A673 (cell line): ENCODE measurements around the gene PRAMEF18. TPM values are rescaled to one million over a fixed set of nuclear protein-coding genes. Genes with fewer than 3 reads are reported as not detected.
"Not testable (repeated sequence)": the region's sequence is repeated elsewhere in the genome, so short reads cannot be mapped to it uniquely, and the experiment has no call there.

Experiments used
- BruUV-seq: library from RNA; stranded (reverse); fragments of 400-500 nt; replicated peaks from 2 replicates; lab custom pipeline; 2021; lab: Mats Ljungman, UMichigan
- CTCF ChIA-PET: fragments of 300-600 bp; sonication (Branson Sonifier 250); formaldehyde crosslinking; loops from one replicate; lab custom pipeline; 2022; ENCODE audit warnings: antibody characterized with exemption; lab: Charles Lee
- POLR2A ChIA-PET: fragments of 300-600 bp; sonication (Branson Sonifier 250); formaldehyde crosslinking; loops from one replicate; lab custom pipeline; 2022; ENCODE audit warnings: antibody characterized with exemption; ENCODE audit not compliant: low non-redundant PET; lab: Charles Lee
- DNase-seq: peaks from one replicate; pipeline ENCODE4 v3.0.0-alpha.2; 2015; ENCODE audit warnings: low spot score
- H3K27ac ChIP-seq: fragments of 200-600 bp; sonication (generic); 2 replicates; pipeline ENCODE4 v1.5.1; 2016; ENCODE audit warnings: mixed run types, low read depth, mild to moderate bottlenecking, mixed read lengths, antibody characterized with exemption, low read length; ENCODE audit not compliant: poor library complexity, severe bottlenecking
- H3K27me3 ChIP-seq: fragments of 200-600 bp; sonication (generic); replicated peaks from 2 replicates; pipeline ENCODE4 v1.6.1; 2017; ENCODE audit warnings: mixed run types, low read depth, mild to moderate bottlenecking, mixed read lengths, antibody characterized with exemption, low read length; ENCODE audit not compliant: insufficient read depth, poor library complexity
- H3K36me3 ChIP-seq: fragments of 200-600 bp; sonication (generic); 2 replicates; pipeline ENCODE4 v1.6.1; 2016; ENCODE audit warnings: mixed run types, mild to moderate bottlenecking, mixed read lengths, antibody characterized with exemption, low read length; ENCODE audit not compliant: insufficient read depth, poor library complexity, severe bottlenecking
- H3K4me1 ChIP-seq: fragments of 200-600 bp; sonication (generic); 2 replicates; pipeline ENCODE4 v1.6.1; 2017; ENCODE audit warnings: mixed run types, mild to moderate bottlenecking, mixed read lengths, antibody characterized with exemption, low read length; ENCODE audit not compliant: insufficient read depth, poor library complexity, severe bottlenecking
- H3K4me3 ChIP-seq: fragments of 200-600 bp; sonication (generic); 2 replicates; pipeline ENCODE4 v1.5.1; 2016; ENCODE audit warnings: low read depth, mixed run types, mild to moderate bottlenecking, mixed read lengths, low read length; ENCODE audit not compliant: poor library complexity, severe bottlenecking
- H3K9me3 ChIP-seq: fragments of 200-600 bp; sonication (generic); 2 replicates; pipeline ENCODE4 v1.6.1; 2016; ENCODE audit warnings: mixed run types, low read depth, mild to moderate bottlenecking, mixed read lengths, antibody characterized with exemption, low read length; ENCODE audit not compliant: poor library complexity, severe bottlenecking
- intact Hi-C: fragments of 100-400 bp; cut with micrococcal nuclease; formaldehyde crosslinking; loops from one replicate; pipeline ENCODE4 v1.10.0; 2022; ENCODE audit not compliant: unreplicated experiment
- total RNA-seq: library from RNA; stranded (reverse); gene quantifications from 2 replicates; pipeline ENCODE4 v1.2.3, GENCODE V29; 2021

The PRAMEF18 gene
- total RNA-seq, 1 experiment from 2014 or later, result not detected

DNA sequence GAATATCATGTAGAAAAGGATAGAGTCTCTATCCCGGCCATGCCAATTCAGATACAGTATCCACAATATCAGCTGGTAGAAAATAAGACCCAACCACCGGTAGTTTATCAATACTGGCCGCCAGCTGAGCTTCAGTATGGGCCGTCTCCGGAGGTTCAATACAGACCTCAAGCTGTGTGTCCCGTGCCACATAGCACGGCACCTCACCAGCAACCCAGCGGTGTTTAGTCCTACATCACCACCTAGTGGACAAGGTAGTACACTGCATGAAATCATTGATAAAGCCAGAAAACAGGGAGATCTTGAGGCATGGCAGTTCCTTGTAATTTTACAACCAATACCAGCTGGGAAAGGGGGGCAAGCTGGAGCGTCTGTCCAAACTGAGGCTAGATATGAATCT is 17.2 kb downstream of the PRAMEF18 start:
- CTCF ChIA-PET, H3K36me3 ChIP-seq: not testable (repeated sequence)

DNA sequence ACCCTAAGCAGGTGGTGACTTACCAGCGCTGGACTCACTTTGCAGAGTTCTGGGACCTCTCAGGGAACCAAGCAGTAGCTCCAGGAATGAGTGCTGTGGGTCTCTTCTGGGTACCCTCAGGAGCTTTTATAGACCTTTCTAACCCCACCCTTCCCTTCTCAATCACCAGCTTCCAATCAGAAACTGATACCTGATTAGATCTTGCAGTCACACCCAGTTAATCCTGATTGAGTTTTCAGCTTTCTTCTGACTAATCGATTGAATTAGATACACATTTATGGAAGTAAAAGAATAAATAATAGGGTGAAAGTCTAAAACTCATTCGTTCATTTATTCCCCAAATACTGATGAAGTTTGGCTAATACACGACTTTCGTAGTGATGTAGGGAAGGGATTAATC is 24.6 kb downstream of the PRAMEF18 start, which contains the start of gene PRAMEF13:
Gene PRAMEF13 (minus strand): TSS at position 101 of the 400 bp plus-strand sequence. CDS start 1,820 bp downstream, outside the sequence.
- H3K4me1 ChIP-seq, intact Hi-C loops, CTCF ChIA-PET, H3K9me3 ChIP-seq, BruUV-seq, POLR2A ChIA-PET, H3K36me3 ChIP-seq, H3K27ac ChIP-seq, H3K4me3 ChIP-seq, DNase-seq, H3K27me3 ChIP-seq: not testable (repeated sequence)

More for the DNA sequence above, 17.2 kb downstream of the PRAMEF18 start:
- H3K9me3 ChIP-seq, BruUV-seq, H3K27me3 ChIP-seq, DNase-seq, POLR2A ChIA-PET, H3K4me1 ChIP-seq, intact Hi-C loops, H3K4me3 ChIP-seq, H3K27ac ChIP-seq: not testable (repeated sequence)

Other genes with a start within 250 kb of the PRAMEF18 start
- gene PRAMEF27, start 169.6 kb downstream of the PRAMEF18 start, total RNA-seq, result not detected in 2 replicates
- not detected in 2 replicates for gene HNRNPCL3, start 165.4 kb downstream of the PRAMEF18 start, total RNA-seq
- gene PRAMEF25, start 155.4 kb downstream of the PRAMEF18 start, total RNA-seq, result not detected in 2 replicates
- not detected in 2 replicates for gene HNRNPCL2, start 109.3 kb downstream of the PRAMEF18 start, total RNA-seq
- gene PRAMEF26, start 70.1 kb downstream of the PRAMEF18 start, total RNA-seq, result not detected in 2 replicates
- not detected in 2 replicates for gene HNRNPCL4, start 60.5 kb downstream of the PRAMEF18 start, total RNA-seq
- not detected in 2 replicates for gene PRAMEF9, start 54.3 kb downstream of the PRAMEF18 start, total RNA-seq
- gene PRAMEF13, start 24.7 kb downstream of the PRAMEF18 start, total RNA-seq, result 0.21 TPM in 1 of 2 replicates, not detected in the other
- not detected in 2 replicates for gene PRAMEF5, start 28.0 kb upstream of the PRAMEF18 start, total RNA-seq
- not detected in 2 replicates for gene PRAMEF8, start 59.0 kb upstream of the PRAMEF18 start, total RNA-seq
- gene PRAMEF33, start 77.4 kb upstream of the PRAMEF18 start, total RNA-seq, result not detected in 2 replicates
- gene PRAMEF15, start 89.4 kb upstream of the PRAMEF18 start, total RNA-seq, result not detected in 2 replicates
- gene PRAMEF14, start 121.0 kb upstream of the PRAMEF18 start, total RNA-seq, result not detected in 2 replicates
- gene PRAMEF19, start 145.8 kb upstream of the PRAMEF18 start, total RNA-seq, result not detected in 2 replicates
- not detected in 2 replicates for gene PRAMEF17, start 163.5 kb upstream of the PRAMEF18 start, total RNA-seq
- not detected in 2 replicates for gene PRAMEF20, start 184.3 kb upstream of the PRAMEF18 start, total RNA-seq